ENCODE measurements around the gene SLC5A3. TPM values are rescaled to one million over a fixed set of nuclear protein-coding genes. Genes with fewer than 3 reads are reported as not detected.

The SLC5A3 gene
- total and polyA plus RNA-seq, 2 of the 8 experiments (the other 6 are each of a cell fraction or from before 2014, with no cell fraction given): 4.0 to 19.4 TPM

GRCh38 chr21:34027721-34028461, 45.5 kb upstream of the SLC5A3 start:
- Histone ChIP-seq H4K5ac (ENCODE audit: insufficient read length, low read depth, low read length) (no peak overlapping the region), H2AFZ (ENCODE audit: low read length) (no peak overlapping the region), H3K27me3 (replicated peaks in 1 of 4; ENCODE audit: control insufficient read depth in 3 of 4, extremely low read depth in 1 of 4, insufficient read depth in 3 of 4, low read length in 3 of 4) (no peaks in the 10 kb centered on the region), H3K4ac (replicated peaks; ENCODE audit: insufficient read length, low read depth, low read length) (no peak overlapping the region), H2BK20ac (ENCODE audit: low read length) (no peak overlapping the region), H2BK12ac (ENCODE audit: low read depth, low read length) (no peak overlapping the region), H3K18ac (ENCODE audit: extremely low read depth, low read length) (no peak overlapping the region), H3K23me2 (ENCODE audit: low read depth, low read length) (no peaks in the 10 kb centered on the region), H2BK5ac (ENCODE audit: low read depth, low read length) (no peak overlapping the region), H3K9me3 (ENCODE audit: insufficient read depth in 2 of 2, low read depth in 1 of 2, low read length in 1 of 2) (no peaks in the 10 kb centered on the region), H3K27ac (ENCODE audit: low read depth, low read length) (no peak overlapping the region), H3K23ac (ENCODE audit: insufficient read length) (no peak overlapping the region), H3K4me3 (ENCODE audit: extremely low read depth in 1 of 4, insufficient read depth in 2 of 4, low read depth in 3 of 4, low read length in 4 of 4) (no peak overlapping the region), H3K56ac (replicated peaks; ENCODE audit: insufficient read length, low read depth, low read length) (no peak overlapping the region), H3K14ac (ENCODE audit: insufficient read length) (no peak overlapping the region), H3K36me3 (ENCODE audit: control insufficient read depth in 2 of 4, insufficient read depth in 4 of 4, low read length in 3 of 4) (no peaks in the 10 kb centered on the region), H3K79me1 (ENCODE audit: low read depth, low read length) (no peaks in the 10 kb centered on the region), H3K79me2 (ENCODE audit: control insufficient read depth in 1 of 2, insufficient read depth in 2 of 2, low read length in 2 of 2) (no peaks in the 10 kb centered on the region), H3K9ac (replicated peaks in 1 of 4; ENCODE audit: extremely low read depth in 1 of 4, low read depth in 3 of 4, low read length in 3 of 4) (no peak overlapping the region), H3K4me1 (replicated peaks in 1 of 4; ENCODE audit: control insufficient read depth in 3 of 4, insufficient read depth in 4 of 4, low read length in 3 of 4) (peaks cover 0 to 7% (median 2%) of the 10 kb centered on the region in 4 experiments; a peak in 5 of 7 replicates), H4K91ac (replicated peaks; ENCODE audit: insufficient read length, low read length) (no peak overlapping the region), H3K4me2 (ENCODE audit: insufficient read depth in 1 of 2, low read depth in 2 of 2, low read length in 2 of 2) (no peak overlapping the region), H4K8ac (ENCODE audit: extremely low read depth, insufficient read depth, low read length) (no peak overlapping the region), H4K20me1 (replicated peaks in 1 of 2; ENCODE audit: control insufficient read depth in 1 of 2, insufficient read depth in 2 of 2, low read length in 2 of 2) (no peaks in the 10 kb centered on the region), H2BK15ac (ENCODE audit: low read length) (no peak overlapping the region), H2BK120ac (replicated peaks; ENCODE audit: low read depth, low read length) (no peak overlapping the region), H2AK5ac (ENCODE audit: low read depth, low read length) (no peak overlapping the region)
- 89% methylated on average over 9 of the region's 9 CpGs; no CpG with 5 or more reads in 1 of the 2 experiments for WGBS, 2 experiments (ENCODE audit: extremely low coverage in 1 of 2, insufficient coverage in 1 of 2, insufficient read length in 1 of 2, insufficient replicate concordance in 2 of 2, low coverage in 1 of 2, low lambda C conversion rate in 2 of 2, missing lambda C conversion rate in 1 of 2)
- POLR2A ChIA-PET (ENCODE audit: partially characterized antibody): no interaction called here
- no peak for FAIRE-seq
- TF ChIP-seq NRF1 (IDR thresholded peaks at IDR 0.05; ENCODE audit: low read depth, low read length): no peak
- TF ChIP-seq RAD21 (IDR thresholded peaks at IDR 0.05 in 1 of 2, conservative IDR thresholded peaks at IDR 0.05 in 1 of 2; ENCODE audit: low read depth in 2 of 2, low read length in 2 of 2): no peak
- TF ChIP-seq PHF8 (conservative IDR thresholded peaks at IDR 0.05; ENCODE audit: low read depth, low read length): no peak
- TF ChIP-seq EGR1 (IDR thresholded peaks at IDR 0.05; ENCODE audit: borderline replicate concordance, low read depth, low read length): no peak
- TF ChIP-seq JUN (IDR thresholded peaks at IDR 0.05; ENCODE audit: low read depth, low read length): no peak
- TF ChIP-seq SIRT6 (IDR thresholded peaks at IDR 0.05; ENCODE audit: low read length): no peak
- CTCF ChIA-PET (ENCODE audit: partially characterized antibody): no interaction called here
- no peak for DNase-seq (ENCODE audit: low read depth in 1 of 2, low spot score in 2 of 2)
